ENCODE results near the gene ZNF724.
"Not testable (repeated sequence)": the region's sequence is repeated elsewhere in the genome, so short reads cannot be mapped to it uniquely, and the experiment has no call there.

Gene ZNF724

GRCh38 chr19:23249911-23250649 lies at the start of gene ZNF724:
ZNF724 (minus strand) TSS chr19:23250394; CDS start chr19:23250242, 152 bp downstream.
- DNase-seq (ENCODE audit: low spot score), result peak; percentile 93

- DNase-seq (ENCODE audit: low spot score), result no peak
Observed at GRCh38 chr19:23294141-23294540, 43.9 kb upstream of the ZNF724 start.

- DNase-seq (ENCODE audit: low spot score), result not testable (repeated sequence)
Observed at GRCh38 chr19:23289966-23290365, 39.8 kb upstream of the ZNF724 start.

GRCh38 chr19:23287620-23288019 lies 37.4 kb upstream of the ZNF724 start:
- DNase-seq (ENCODE audit: low spot score), result no peak

GRCh38 chr19:23286477-23286876 lies 36.3 kb upstream of the ZNF724 start:
- peak; percentile 8 for DNase-seq (ENCODE audit: low spot score)

GRCh38 chr19:23285948-23286347 lies 35.8 kb upstream of the ZNF724 start:
- no peak for DNase-seq (ENCODE audit: low spot score)

- not testable (repeated sequence) for DNase-seq (ENCODE audit: low spot score)
Observed at GRCh38 chr19:23285326-23285725, 35.1 kb upstream of the ZNF724 start.

GRCh38 chr19:23283925-23284324 lies 33.7 kb upstream of the ZNF724 start:
- DNase-seq (ENCODE audit: low spot score), result peak; percentile 72

- no peak for DNase-seq (ENCODE audit: low spot score)
Observed at GRCh38 chr19:23281663-23282276, 31.6 kb upstream of the ZNF724 start.

- not testable (repeated sequence) for DNase-seq (ENCODE audit: low spot score)
Observed at GRCh38 chr19:23278118-23278517, 27.9 kb upstream of the ZNF724 start.

- peak; percentile 93 for DNase-seq (ENCODE audit: low spot score)
Observed at GRCh38 chr19:23273590-23274412, 23.6 kb upstream of the ZNF724 start.

GRCh38 chr19:23273022-23273589 lies 22.9 kb upstream of the ZNF724 start:
- DNase-seq (ENCODE audit: low spot score), result peak; percentile 39

GRCh38 chr19:23263870-23264590 lies 13.8 kb upstream of the ZNF724 start:
- no peak for DNase-seq (ENCODE audit: low spot score)

GRCh38 chr19:23263396-23263795 lies 13.2 kb upstream of the ZNF724 start:
- DNase-seq (ENCODE audit: low spot score), result no peak

- DNase-seq (ENCODE audit: low spot score), result no peak
Observed at GRCh38 chr19:23262920-23263319, 12.7 kb upstream of the ZNF724 start.

- DNase-seq (ENCODE audit: low spot score), result no peak
Observed at GRCh38 chr19:23261496-23262020, 11.4 kb upstream of the ZNF724 start.

GRCh38 chr19:23260956-23261355 lies 10.8 kb upstream of the ZNF724 start:
- no peak for DNase-seq (ENCODE audit: low spot score)

GRCh38 chr19:23259961-23260360 lies 9.8 kb upstream of the ZNF724 start:
- DNase-seq (ENCODE audit: low spot score), result no peak

GRCh38 chr19:23255700-23256099 lies 5.5 kb upstream of the ZNF724 start:
- DNase-seq (ENCODE audit: low spot score), result no peak

GRCh38 chr19:23254141-23254910 lies 4.1 kb upstream of the ZNF724 start:
- no peak for DNase-seq (ENCODE audit: low spot score)

GRCh38 chr19:23253256-23253655 lies 3.1 kb upstream of the ZNF724 start:
- DNase-seq (ENCODE audit: low spot score), result not testable (repeated sequence)
